GM10266 (cell line): ENCODE measurements around the gene PCCA.

Source experiments
- DNase-seq: peaks from one replicate; pipeline ENCODE4 v3.0.0; 2012; ENCODE audit errors: extremely low spot score
- TF ChIP-seq, protein P1 (sequence below): IDR thresholded peaks from 2 replicates; pipeline ENCODE4 v1.5.1; 2012; ENCODE audit warnings: mild to moderate bottlenecking, low read depth; ENCODE audit not compliant: control insufficient read depth, insufficient read depth; ENCODE audit errors: missing control alignments

PCCA gene

DNA sequence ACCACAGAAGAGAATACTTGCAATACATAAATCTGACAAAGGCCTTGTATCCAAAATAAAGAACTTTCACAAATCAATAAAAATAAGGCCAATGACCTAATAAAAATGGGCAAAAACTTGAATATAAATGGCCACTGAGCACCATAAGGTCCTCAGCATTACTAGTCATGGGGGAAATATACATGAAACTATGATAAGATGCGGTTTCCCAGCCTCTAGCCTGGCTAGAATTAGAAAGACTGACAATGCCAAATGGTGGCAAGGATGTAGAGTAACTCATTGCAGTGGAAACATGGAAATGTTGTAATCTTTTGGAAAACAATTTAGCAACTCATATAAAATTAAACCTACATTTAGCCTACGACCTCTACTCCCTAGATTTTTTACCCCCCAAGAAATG, 272.6 kb downstream of the PCCA start:
- no peak for DNase-seq
- TF ChIP-seq, protein P1, sequence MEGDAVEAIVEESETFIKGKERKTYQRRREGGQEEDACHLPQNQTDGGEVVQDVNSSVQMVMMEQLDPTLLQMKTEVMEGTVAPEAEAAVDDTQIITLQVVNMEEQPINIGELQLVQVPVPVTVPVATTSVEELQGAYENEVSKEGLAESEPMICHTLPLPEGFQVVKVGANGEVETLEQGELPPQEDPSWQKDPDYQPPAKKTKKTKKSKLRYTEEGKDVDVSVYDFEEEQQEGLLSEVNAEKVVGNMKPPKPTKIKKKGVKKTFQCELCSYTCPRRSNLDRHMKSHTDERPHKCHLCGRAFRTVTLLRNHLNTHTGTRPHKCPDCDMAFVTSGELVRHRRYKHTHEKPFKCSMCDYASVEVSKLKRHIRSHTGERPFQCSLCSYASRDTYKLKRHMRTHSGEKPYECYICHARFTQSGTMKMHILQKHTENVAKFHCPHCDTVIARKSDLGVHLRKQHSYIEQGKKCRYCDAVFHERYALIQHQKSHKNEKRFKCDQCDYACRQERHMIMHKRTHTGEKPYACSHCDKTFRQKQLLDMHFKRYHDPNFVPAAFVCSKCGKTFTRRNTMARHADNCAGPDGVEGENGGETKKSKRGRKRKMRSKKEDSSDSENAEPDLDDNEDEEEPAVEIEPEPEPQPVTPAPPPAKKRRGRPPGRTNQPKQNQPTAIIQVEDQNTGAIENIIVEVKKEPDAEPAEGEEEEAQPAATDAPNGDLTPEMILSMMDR = no peak

DNA sequence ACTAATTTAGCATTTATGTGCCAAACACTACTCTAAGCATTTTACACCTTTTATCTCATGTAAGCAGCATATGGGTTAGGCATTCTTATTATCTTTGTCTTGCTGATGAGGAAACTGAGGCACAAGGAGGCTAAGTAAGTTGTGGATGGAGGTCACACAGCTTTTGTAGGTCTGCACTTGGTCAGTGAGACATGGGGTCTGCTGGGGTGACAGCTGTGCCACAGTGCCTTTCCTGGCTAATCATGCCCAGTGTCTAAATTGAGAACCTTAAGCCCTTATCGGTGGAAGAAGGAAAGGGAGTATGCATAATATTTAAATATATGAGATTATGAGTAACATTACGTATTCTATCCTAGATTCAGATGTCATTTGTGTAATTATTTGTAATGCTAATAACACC, 273.5 kb downstream of the PCCA start:
- TF ChIP-seq, protein P1 = no peak
- DNase-seq = no peak

DNA sequence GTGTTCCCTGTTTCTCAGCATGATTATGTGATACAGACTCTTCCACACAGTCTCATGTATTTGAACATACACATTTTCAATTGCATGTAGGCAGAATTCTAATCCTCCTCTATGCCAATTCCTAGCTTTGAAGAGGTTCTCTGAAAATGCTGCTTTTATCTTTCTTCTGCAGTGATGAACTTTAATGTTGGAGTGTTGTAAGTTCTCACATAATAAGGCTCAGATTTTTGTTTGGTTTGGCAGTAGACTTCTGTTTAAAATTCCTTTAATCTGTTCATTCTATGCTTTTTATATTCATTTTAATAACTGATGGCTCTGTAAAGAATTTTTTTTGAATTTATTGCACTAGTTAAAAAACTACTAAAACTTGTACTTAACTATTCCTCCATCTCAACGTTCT, 273.9 kb downstream of the PCCA start:
- DNase-seq = no peak

DNA sequence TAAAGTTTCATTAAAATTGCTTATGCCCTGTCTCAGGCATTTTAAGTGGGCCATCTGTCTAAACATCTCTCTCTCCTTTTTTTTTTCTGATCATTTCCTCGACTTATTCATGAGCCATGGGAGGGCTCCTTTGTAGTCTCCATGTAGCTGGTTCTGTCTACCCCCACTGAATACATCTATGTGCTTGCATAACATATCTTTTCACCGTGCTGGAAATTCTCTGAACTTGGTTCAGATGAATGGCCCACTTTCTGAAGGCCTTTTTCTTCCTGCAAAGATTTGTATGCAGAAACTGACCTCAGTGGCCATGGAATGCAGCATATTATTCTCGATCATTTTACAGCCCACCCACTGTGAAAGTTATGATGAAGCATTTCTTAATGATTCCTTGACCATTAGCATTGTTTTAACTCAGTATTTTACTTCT, 274.4 kb downstream of the PCCA start:
- DNase-seq = no peak
- TF ChIP-seq, protein P1 = no peak

More for the DNA sequence above, 273.9 kb downstream of the PCCA start:
- TF ChIP-seq, protein P1 = no peak

DNA sequence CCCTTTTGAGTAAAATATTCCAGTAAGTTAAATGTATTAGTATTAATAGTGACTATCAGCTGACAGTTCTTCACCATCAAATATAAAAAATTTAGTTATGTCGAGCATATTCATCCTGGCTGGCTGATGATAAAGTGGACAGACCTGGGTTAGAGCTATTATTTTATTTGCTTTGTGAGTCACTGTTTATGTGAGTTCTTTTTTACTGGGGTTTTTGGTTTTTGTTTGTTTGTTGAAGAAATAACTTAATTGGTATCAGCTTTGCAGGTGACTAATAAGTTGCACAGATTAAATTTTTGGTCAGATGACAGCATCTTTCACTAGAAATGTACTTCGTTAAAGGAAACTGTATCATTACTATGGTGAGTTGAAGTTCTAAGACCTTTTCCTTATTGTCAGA, 275.0 kb downstream of the PCCA start:
- TF ChIP-seq, protein P1 = no peak
- no peak for DNase-seq

DNA sequence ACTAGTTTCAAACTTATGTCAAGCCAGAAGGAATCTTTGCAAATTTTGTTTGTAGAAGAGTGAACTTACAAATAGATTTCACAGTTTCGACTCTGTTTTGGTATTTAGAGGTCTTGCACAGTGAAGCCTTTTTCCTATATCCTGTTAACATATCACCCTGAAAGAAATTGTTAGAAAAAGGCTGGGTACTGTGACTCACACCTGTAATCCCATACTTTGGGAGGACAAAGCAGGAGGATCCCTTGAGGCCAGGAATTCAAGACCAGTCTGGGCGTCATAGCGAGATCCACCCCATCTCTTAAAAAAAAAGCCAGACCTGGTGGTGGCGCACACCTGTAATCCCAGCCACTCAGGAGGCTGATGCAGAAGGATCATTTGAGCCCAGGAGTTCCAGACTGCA, 275.7 kb downstream of the PCCA start:
- TF ChIP-seq, protein P1 = no peak
- no peak for DNase-seq

DNA sequence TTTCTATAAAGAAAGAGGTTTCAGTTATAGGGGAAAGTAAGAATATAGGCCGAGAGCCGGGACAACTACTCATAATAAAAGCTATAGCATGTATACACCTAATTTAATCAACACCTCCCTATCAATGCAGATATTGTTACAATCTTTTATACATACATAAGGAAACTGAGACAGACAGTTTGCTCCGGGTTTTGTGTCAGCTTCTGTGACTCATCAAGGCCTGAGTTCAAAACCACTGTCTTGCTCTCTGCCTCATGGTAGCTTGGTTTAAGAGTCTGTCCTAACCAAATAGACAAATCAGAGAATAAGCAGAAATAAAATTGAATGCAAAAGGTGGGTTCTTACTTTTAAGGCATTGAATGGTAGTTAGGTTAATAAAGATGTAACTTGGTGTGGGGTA, 276.8 kb downstream of the PCCA start:
- DNase-seq = no peak
- TF ChIP-seq, protein P1 = no peak
